Parathyroid adenoma (tissue), 2 donors: ENCODE measurements around the gene TTC27.

Experiments
- H2AFZ ChIP-seq: fragments of 300-600 bp; sonication (generic); one replicate; pipeline ENCODE4 v1.7.0; 2017; ENCODE audit warnings: antibody characterized with exemption, mild to moderate bottlenecking
- H3K27ac ChIP-seq: fragments of 300-600 bp; sonication (generic); one replicate; pipeline ENCODE4 v1.7.0; 2017
- H3K27me3 ChIP-seq: fragments of 300-600 bp; sonication (generic); one replicate; pipeline ENCODE4 v1.7.0; 2017; ENCODE audit warnings: low read length; ENCODE audit not compliant: control insufficient read depth, insufficient read depth
- H3K36me3 ChIP-seq: fragments of 300-600 bp; sonication (generic); one replicate; pipeline ENCODE4 v1.7.0; 2017; ENCODE audit warnings: low read length; ENCODE audit not compliant: control insufficient read depth, insufficient read depth
- H3K4me1 ChIP-seq: fragments of 300-600 bp; sonication (generic); one replicate; pipeline ENCODE4 v1.7.0; 2017; ENCODE audit warnings: control low read depth
- H3K4me2 ChIP-seq: fragments of 300-600 bp; sonication (generic); one replicate; pipeline ENCODE4 v1.7.0; 2017; ENCODE audit warnings: low read length
- H3K4me3 ChIP-seq: fragments of 300-600 bp; sonication (generic); one replicate; pipeline ENCODE4 v1.7.0; 2017; ENCODE audit warnings: low read depth, low read length
- H3K79me2 ChIP-seq: fragments of 300-600 bp; sonication (generic); one replicate; pipeline ENCODE4 v1.7.0; 2017; ENCODE audit warnings: control low read depth
- H3K9ac ChIP-seq: fragments of 300-600 bp; sonication (generic); one replicate; pipeline ENCODE4 v1.7.0; 2017; ENCODE audit warnings: mild to moderate bottlenecking
- H3K9me3 ChIP-seq: fragments of 300-600 bp; sonication (generic); one replicate; pipeline ENCODE4 v1.7.0; 2017; ENCODE audit warnings: low read length; ENCODE audit not compliant: control insufficient read depth
- TF ChIP-seq, protein P1 (sequence below): fragments of 300-600 bp; sonication (generic); IDR thresholded peaks from one replicate; pipeline ENCODE4 v1.7.0; 2017; ENCODE audit warnings: antibody characterized with exemption, mild to moderate bottlenecking
- donor health status: primary hyperparathyroidism.

Gene TTC27

DNA sequence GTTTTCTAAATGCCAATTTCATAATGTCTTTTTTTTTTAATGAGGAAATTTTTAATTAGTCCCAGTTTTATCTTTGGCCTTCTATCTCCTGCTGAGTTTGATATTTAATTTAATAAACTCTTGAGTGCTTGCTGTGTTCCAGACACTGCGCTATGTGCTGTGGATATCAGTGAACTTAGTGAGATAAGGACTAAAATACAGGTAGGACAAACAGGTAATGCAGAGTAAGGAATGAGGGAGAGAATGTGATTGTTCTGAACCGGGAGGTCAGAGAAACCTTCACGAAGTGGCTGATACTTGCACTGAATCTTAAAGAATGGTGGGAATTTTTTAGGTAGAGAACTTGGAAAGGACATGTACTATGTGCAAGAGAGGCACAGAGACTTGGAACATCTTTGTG is 28.2 kb downstream of the TTC27 start:
- no peaks in the 10 kb centered on the region for H3K9me3 ChIP-seq
- H3K4me3 ChIP-seq: no peak overlapping the region
- TF ChIP-seq, protein P1, sequence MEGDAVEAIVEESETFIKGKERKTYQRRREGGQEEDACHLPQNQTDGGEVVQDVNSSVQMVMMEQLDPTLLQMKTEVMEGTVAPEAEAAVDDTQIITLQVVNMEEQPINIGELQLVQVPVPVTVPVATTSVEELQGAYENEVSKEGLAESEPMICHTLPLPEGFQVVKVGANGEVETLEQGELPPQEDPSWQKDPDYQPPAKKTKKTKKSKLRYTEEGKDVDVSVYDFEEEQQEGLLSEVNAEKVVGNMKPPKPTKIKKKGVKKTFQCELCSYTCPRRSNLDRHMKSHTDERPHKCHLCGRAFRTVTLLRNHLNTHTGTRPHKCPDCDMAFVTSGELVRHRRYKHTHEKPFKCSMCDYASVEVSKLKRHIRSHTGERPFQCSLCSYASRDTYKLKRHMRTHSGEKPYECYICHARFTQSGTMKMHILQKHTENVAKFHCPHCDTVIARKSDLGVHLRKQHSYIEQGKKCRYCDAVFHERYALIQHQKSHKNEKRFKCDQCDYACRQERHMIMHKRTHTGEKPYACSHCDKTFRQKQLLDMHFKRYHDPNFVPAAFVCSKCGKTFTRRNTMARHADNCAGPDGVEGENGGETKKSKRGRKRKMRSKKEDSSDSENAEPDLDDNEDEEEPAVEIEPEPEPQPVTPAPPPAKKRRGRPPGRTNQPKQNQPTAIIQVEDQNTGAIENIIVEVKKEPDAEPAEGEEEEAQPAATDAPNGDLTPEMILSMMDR: no peak
- no peaks in the 10 kb centered on the region for H3K4me1 ChIP-seq
- no peak overlapping the region for H3K27ac ChIP-seq
- no peak overlapping the region for H3K9ac ChIP-seq
- H2AFZ ChIP-seq: no peak overlapping the region
- H3K27me3 ChIP-seq: no peaks in the 10 kb centered on the region
- no peak overlapping the region for H3K4me2 ChIP-seq
- peaks cover 5% of the 10 kb centered on the region for H3K79me2 ChIP-seq
- no peaks in the 10 kb centered on the region for H3K36me3 ChIP-seq

DNA sequence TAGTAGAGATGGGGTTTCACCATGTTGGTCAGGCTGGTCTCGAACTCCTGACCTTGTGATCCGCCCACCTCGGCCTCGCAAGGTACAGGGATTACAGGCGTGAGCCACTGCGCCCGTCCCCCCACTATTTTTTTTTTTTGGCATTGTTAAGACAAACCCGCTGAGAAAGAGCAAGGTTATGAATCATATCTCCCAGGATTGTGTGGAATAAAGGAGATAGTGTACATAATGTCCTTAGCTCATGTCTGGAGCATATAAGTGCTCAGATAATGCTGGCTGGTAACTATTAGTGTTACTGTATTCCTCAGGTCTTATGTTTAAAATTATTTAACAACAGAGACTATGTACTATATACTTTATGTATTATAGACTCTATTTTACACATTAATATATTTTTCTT is 36.0 kb downstream of the TTC27 start:
- H3K4me3 ChIP-seq: no peak overlapping the region
- H3K79me2 ChIP-seq: peaks cover 5% of the 10 kb centered on the region
- H3K27me3 ChIP-seq: no peaks in the 10 kb centered on the region
- H2AFZ ChIP-seq: no peak overlapping the region
- no peak overlapping the region for H3K4me2 ChIP-seq
- H3K27ac ChIP-seq: no peak overlapping the region
- H3K9me3 ChIP-seq: no peaks in the 10 kb centered on the region
- H3K4me1 ChIP-seq: no peaks in the 10 kb centered on the region
- H3K36me3 ChIP-seq: no peaks in the 10 kb centered on the region
- TF ChIP-seq, protein P1: no peak
- no peak overlapping the region for H3K9ac ChIP-seq

DNA sequence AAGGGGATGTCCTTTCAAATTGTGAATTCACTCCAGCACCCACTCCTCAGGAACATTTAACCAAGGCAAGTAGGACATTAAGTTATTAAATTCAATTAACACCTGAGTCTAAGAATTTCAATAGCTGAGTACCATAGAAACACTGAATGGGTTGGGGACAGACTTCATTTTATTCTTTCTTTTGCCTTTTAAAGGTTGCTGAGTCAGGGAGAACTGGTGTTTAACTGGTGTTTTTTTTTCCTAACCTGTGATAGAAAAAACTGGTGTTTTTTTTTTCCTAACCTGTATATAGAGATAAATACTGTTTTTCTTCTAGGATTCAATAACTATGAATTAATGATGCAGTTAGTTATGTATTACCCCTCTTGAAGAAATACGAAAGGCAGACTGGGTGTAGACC is 38.9 kb downstream of the TTC27 start:
- no peak overlapping the region for H3K27ac ChIP-seq
- no peaks in the 10 kb centered on the region for H3K36me3 ChIP-seq
- no peaks in the 10 kb centered on the region for H3K9me3 ChIP-seq

DNA sequence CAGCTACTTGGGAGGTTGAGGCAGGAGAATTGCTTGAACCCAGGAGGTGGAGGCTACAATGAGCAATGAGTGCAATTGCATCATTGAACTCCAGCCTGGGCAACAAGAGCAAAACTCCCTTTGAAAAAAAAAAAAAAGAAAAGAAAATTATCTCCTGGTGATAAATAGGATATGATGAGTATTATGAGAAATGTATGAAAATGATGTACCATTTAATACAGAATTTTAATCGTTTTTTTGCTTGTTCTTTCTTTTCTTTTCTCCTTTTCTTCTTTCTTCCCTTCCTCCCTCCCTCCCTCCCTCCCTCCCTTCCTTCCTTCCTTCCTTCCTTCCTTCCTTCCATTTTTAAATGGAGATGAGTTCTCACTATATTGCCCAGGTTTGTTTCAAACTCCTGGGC is 40.4 kb downstream of the TTC27 start:
- Histone ChIP-seq H3K4me2 (no peak overlapping the region), H3K27me3 (no peaks in the 10 kb centered on the region), H3K9me3 (no peaks in the 10 kb centered on the region), H3K36me3 (no peaks in the 10 kb centered on the region), H3K4me3 (no peak overlapping the region), H3K27ac (no peak overlapping the region), H3K79me2 (no peaks in the 10 kb centered on the region), H2AFZ (no peak overlapping the region), H3K4me1 (peaks cover 2% of the 10 kb centered on the region), H3K9ac (no peak overlapping the region)
- TF ChIP-seq, protein P1: no peak

More for the DNA sequence above, 38.9 kb downstream of the TTC27 start:
- no peak overlapping the region for H3K4me2 ChIP-seq
- H3K9ac ChIP-seq: no peak overlapping the region
- H2AFZ ChIP-seq: no peak overlapping the region
- TF ChIP-seq, protein P1: no peak
- no peaks in the 10 kb centered on the region for H3K27me3 ChIP-seq
- peaks cover 2% of the 10 kb centered on the region for H3K4me1 ChIP-seq
- H3K4me3 ChIP-seq: no peak overlapping the region
- H3K79me2 ChIP-seq: no peaks in the 10 kb centered on the region

DNA sequence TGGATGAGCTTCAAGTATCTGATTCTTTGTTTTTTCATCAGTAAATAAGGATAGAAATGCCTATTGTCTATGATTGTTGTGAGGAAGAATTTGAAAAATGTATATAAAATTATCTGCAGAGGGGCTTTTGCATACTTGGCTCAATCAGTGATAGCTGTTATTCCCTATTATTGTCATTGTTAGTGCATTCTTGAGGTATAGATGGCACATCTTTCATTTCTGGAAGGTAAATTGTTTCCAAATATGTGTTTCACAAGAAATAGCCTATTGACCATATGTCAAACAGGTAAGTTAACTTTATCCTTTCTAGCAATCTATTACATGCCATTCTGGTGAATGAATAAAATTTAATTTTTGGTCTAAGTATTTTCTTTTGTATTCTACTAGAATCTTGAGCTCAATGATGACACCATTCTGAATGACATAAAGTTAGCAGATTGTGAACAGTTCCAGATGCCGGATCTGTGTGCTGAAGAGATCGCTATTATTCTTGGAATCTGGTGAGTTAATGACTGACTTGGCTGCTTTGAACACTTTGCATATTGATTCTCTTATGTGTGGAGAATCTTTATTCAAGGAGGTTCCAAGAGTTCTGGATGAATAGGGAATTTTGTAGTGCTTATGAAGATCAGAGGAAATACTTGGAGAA is 44.2 kb downstream of the TTC27 start:
- Histone ChIP-seq H3K79me2 (no peaks in the 10 kb centered on the region), H3K27me3 (no peaks in the 10 kb centered on the region), H3K4me2 (no peak overlapping the region), H3K9me3 (no peaks in the 10 kb centered on the region), H3K36me3 (no peaks in the 10 kb centered on the region), H3K4me1 (peaks cover 2% of the 10 kb centered on the region), H3K27ac (no peak overlapping the region), H3K4me3 (no peak overlapping the region), H3K9ac (no peak overlapping the region), H2AFZ (no peak overlapping the region)
- TF ChIP-seq, protein P1: no peak
